Large intestine (tissue), 3 donors: Measurements from ENCODE around the gene BCAS4. TPM values are rescaled to one million over a fixed set of nuclear protein-coding genes. Genes with fewer than 3 reads are reported as not detected.
"Not testable (repeated sequence)": the region's sequence is repeated elsewhere in the genome, so short reads cannot be mapped to it uniquely, and the experiment has no call there.

Source experiments
- DNase-seq, 2 donors: peaks; one replicate each; pipeline versions ENCODE4 v3.0.0 to v3.0.0-alpha.2; 2013
- H3K27ac ChIP-seq: one replicate; pipeline ENCODE4 v1.5.1; 2013; ENCODE audit warnings: low read length
- H3K27me3 ChIP-seq: 2 replicates; pipeline ENCODE4 v1.6.1; 2013; ENCODE audit warnings: low read length; ENCODE audit not compliant: control insufficient read depth, insufficient read depth
- H3K36me3 ChIP-seq: 2 replicates; pipeline ENCODE4 v1.6.1; 2013; ENCODE audit warnings: low read length; ENCODE audit not compliant: control insufficient read depth, insufficient read depth
- H3K4me1 ChIP-seq: one replicate; pipeline ENCODE4 v1.6.1; 2013; ENCODE audit warnings: low read length; ENCODE audit not compliant: control insufficient read depth, insufficient read depth
- H3K4me3 ChIP-seq: one replicate; pipeline ENCODE4 v1.5.1; 2013; ENCODE audit warnings: low read length
- H3K9me3 ChIP-seq: one replicate; pipeline ENCODE4 v1.6.1; 2013; ENCODE audit warnings: mild to moderate bottlenecking, low read depth, low read length, moderate library complexity; ENCODE audit not compliant: control insufficient read depth
- WGBS: methylation state at CpG from one replicate; pipeline ENCODE4 v1.1.5; 2013; ENCODE audit warnings: low lambda C conversion rate; ENCODE audit not compliant: insufficient coverage; 5-methylcytosine and 5-hydroxymethylcytosine counted together
- polyA plus RNA-seq: library from polyadenylated mRNA; unstranded; fragments of 120-200 nt; gene quantifications from one replicate; pipeline ENCODE4 v1.2.1, GENCODE V29; 2013

BCAS4 gene
- polyA plus RNA-seq, 1 donor = 3.4 TPM

DNA sequence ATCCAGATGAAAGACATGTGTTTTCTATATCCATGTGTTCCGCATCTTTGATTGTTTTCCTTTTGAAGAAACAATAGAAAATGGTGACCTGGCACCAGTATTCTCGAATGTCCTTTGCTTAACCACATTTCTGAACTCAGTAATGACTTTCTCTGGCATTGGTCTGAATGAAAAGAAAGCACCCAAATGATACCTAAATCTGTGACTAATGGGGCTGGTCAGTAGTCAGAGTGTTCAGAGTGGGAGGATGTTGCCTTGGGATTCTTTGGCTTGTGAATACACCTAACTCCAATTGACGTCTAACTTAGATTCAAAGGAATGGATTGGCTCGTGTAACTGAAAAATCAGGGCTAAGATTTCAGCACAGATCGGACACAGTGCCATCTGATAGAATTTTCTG is 36.4 kb upstream of the BCAS4 start:
- Histone ChIP-seq H3K4me3 (no peak overlapping the region), H3K27ac (no peak overlapping the region), H3K4me1 (peaks cover 13% of the 10 kb centered on the region), H3K9me3 (no peaks in the 10 kb centered on the region), H3K36me3 (no peaks in the 10 kb centered on the region), H3K27me3 (no peaks in the 10 kb centered on the region)
- WGBS = no CpG with 5 or more reads among the region's 5 CpGs
- DNase-seq = no peak

DNA sequence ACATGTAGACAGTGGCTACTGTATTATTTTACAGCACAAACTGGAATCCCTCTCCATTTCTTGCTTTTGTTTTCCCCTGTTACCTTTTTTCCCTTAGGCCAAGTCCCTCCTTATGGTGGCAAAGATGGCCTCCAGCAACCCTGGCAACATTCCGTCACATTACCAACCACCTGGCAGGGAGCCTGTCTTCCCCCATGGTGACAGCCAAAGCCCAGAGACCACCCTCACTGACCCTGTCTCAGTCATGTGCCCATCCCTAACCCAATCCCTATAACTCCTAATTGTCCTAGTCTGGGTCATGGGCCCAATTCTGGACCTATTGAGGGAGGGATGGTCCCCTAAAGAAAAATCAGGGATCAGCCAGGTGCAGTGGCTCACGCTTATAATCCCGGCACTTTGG is 35.9 kb upstream of the BCAS4 start:
- Histone ChIP-seq H3K36me3 (no peaks in the 10 kb centered on the region), H3K27me3 (no peaks in the 10 kb centered on the region), H3K9me3 (no peaks in the 10 kb centered on the region), H3K4me3 (no peak overlapping the region), H3K27ac (no peak overlapping the region), H3K4me1 (peaks cover 16% of the 10 kb centered on the region)
- DNase-seq = no peak
- no CpG with 5 or more reads among the region's 3 CpGs for WGBS

DNA sequence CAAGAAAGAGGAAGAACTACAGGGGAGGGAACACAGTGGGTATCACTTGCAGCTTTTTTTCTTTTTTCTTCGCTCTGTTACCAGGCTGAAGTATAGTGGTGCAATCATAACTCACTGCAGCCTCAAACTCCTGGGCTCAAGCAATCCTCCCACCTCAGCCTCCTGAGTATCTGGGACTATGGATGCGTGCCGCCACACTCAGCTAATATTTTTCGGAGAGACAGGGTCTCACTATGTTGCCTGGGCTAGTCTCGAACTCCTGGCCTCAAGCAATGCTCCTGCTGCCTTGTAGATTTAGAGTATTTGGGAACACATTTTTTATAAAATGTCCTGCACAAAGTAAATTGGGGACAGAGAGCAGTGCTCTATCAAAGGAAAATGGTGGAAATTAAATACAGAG is 35.2 kb upstream of the BCAS4 start:
- WGBS = 100% methylated on average over 1 of the region's 5 CpGs
- Histone ChIP-seq H3K27me3 (no peaks in the 10 kb centered on the region), H3K27ac (no peak overlapping the region), H3K4me1 (peaks cover 18% of the 10 kb centered on the region), H3K36me3 (no peaks in the 10 kb centered on the region), H3K9me3 (no peaks in the 10 kb centered on the region), H3K4me3 (no peak overlapping the region)
- no peak for DNase-seq

DNA sequence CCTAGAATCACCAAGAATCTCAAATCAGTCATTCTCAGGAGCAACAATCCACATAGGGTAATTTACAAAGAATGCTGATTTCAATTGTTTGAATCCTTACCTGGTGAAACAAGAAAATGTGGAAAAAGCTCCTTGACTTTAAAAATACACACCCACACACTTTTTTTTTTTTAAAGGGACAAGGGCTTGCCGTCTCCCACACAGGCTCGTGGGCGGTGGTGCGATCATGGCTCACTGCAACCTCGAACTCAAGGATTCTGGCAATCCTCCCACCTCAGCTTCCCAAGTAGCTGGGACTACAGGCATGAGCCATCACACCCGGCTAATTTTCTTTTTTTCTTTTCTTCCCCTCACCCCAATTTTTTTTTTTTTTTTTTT is 32.8 kb upstream of the BCAS4 start:
- DNase-seq = no peak
- H3K27ac ChIP-seq = peak overlapping the region; percentile 56
- no peak overlapping the region for H3K4me3 ChIP-seq
- no peaks in the 10 kb centered on the region for H3K36me3 ChIP-seq
- no peaks in the 10 kb centered on the region for H3K9me3 ChIP-seq
- H3K4me1 ChIP-seq = peaks cover 20% of the 10 kb centered on the region
- no peaks in the 10 kb centered on the region for H3K27me3 ChIP-seq
- no CpG with 5 or more reads among the region's 6 CpGs for WGBS

DNA sequence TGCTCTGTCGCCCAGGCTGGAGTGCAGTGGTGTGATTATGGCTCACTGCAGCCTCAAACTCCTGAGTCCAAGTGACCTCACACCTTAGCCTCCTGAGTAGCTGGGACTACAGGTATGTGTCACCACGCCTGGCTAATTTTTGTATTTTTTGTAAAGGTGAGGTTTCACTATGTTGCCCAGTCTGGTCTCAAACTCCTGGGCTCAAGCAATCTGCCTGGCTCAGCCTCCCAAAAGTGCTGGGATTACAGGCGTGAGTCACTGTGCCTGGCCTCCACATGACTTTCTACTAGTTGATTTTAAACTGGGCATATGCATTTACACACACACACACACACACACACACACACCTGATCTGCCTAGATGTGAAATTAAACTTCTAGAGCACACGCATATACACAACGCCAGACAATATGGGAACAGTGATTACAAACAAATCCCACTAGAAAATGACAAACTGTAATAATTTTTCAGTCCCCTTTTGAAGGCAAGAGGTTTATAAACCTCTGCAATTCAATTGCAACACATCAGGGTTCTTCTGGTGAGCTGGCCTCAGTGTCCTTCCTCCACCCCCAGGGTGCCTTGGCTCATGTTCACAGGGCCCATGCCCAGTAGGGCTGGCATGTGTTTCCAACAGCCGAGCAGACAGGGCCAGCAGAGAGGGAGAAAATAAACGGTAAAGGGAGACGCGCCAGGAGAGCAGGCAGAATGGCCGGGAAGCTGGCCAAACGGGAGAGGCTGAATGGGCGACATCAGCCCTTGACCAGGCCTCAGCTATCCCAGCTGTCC is 32.2 kb upstream of the BCAS4 start:
- no peak for DNase-seq
- Histone ChIP-seq H3K36me3 (no peaks in the 10 kb centered on the region), H3K27me3 (no peaks in the 10 kb centered on the region), H3K9me3 (no peaks in the 10 kb centered on the region), H3K4me3 (no peak overlapping the region), H3K27ac (peak overlapping the region; percentile 56), H3K4me1 (peaks cover 22% of the 10 kb centered on the region)
- WGBS = no CpG with 5 or more reads among the region's 12 CpGs

DNA sequence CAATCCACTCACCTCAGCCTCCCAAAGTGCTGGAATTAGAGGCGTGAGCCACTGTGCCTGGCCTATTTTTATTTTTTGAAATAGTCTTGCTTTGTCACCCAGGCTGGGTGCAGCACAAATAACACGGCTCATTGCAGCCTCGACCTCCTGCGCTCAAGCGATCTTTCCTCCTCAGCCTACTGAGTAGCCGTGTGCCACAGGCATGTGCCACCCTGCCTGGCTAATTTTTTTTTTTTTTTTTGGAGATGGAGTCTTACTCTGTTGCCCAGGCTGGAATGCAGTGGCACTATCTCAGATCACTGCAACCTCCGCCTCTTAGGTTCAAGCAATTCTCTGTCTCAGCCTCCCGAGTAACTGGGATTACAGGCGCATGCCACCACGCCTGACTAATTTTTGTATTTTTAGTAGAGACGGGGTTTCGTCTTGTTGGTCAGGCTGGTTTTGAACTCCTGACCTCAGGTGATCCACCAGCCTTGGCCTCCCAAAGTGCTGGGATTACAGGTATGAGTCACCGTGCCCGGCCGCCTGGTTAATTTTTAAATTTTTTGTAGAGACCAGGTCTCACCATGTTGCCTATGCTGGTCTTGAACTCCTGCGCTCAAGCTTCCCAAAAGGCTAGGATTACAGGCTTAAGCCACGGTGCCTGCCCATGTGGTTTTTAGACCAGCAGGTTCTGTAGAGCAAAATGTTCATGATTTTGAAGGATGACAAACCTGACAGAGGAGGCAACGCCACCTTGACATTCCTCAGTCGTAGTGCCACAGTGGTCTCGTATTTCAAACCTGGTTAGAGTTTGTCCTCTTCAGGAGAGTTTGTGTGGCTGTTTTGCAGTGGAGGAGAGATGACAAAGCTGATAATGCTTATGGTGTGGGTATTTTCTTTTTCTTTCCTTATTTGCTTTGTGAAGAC is 31.1 kb upstream of the BCAS4 start:
- not testable (repeated sequence) for H3K4me3 ChIP-seq, H3K9me3 ChIP-seq, H3K36me3 ChIP-seq, H3K27me3 ChIP-seq
- peaks cover 25% of the 10 kb centered on the region for H3K4me1 ChIP-seq
- DNase-seq = peak in 1 of 2 donors; percentile 24
- no CpG with 5 or more reads among the region's 20 CpGs for WGBS
- H3K27ac ChIP-seq = peak overlapping the region; percentile 40

DNA sequence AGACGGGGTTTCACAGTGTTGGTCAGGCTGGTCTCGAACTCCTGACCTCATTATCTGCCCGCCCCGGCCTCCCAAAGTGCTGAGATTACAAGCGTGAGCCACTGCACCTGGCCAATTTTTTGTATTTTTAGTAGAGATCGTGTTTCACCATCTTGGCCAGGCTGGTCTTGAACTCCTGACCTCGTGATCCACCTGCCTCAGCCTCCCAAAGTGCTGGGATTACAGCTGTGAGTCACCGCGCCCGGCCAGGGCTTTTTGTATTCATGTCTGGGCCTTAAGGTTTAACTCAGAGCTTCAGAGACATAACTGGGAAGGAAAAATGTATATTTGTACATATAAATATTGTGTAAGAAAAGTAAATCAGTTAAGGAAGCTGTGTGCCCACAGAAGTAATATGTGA is 29.6 kb upstream of the BCAS4 start:
- not testable (repeated sequence) for H3K27me3 ChIP-seq, H3K4me3 ChIP-seq, H3K36me3 ChIP-seq, H3K9me3 ChIP-seq, DNase-seq, H3K27ac ChIP-seq
- WGBS = no CpG with 5 or more reads among the region's 10 CpGs
- H3K4me1 ChIP-seq = peaks cover 25% of the 10 kb centered on the region

DNA sequence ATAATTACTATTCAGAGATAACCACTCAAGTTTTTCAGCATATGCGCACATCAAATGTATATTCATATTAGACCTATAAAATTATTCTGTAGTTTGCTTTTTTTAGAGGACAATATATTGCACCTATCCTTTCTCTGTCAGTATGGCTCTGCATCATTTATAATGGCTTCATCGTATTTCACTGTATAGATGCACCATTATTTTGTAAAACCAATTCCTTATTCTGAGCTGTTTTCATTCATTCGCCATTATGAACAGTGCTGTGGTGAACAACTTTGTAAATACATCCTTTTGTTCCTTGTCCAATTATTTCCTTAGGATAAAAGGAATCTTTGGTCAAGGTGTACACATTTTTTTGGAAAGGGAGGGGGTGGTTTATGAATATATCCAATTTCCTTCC is 29.2 kb upstream of the BCAS4 start:
- no peak overlapping the region for H3K4me3 ChIP-seq
- peaks cover 25% of the 10 kb centered on the region for H3K4me1 ChIP-seq
- H3K9me3 ChIP-seq = no peaks in the 10 kb centered on the region
- H3K27ac ChIP-seq = no peak overlapping the region
- WGBS = 87% methylated on average over 3 of the region's 3 CpGs
- H3K36me3 ChIP-seq = no peaks in the 10 kb centered on the region
- DNase-seq = no peak
- H3K27me3 ChIP-seq = no peaks in the 10 kb centered on the region

DNA sequence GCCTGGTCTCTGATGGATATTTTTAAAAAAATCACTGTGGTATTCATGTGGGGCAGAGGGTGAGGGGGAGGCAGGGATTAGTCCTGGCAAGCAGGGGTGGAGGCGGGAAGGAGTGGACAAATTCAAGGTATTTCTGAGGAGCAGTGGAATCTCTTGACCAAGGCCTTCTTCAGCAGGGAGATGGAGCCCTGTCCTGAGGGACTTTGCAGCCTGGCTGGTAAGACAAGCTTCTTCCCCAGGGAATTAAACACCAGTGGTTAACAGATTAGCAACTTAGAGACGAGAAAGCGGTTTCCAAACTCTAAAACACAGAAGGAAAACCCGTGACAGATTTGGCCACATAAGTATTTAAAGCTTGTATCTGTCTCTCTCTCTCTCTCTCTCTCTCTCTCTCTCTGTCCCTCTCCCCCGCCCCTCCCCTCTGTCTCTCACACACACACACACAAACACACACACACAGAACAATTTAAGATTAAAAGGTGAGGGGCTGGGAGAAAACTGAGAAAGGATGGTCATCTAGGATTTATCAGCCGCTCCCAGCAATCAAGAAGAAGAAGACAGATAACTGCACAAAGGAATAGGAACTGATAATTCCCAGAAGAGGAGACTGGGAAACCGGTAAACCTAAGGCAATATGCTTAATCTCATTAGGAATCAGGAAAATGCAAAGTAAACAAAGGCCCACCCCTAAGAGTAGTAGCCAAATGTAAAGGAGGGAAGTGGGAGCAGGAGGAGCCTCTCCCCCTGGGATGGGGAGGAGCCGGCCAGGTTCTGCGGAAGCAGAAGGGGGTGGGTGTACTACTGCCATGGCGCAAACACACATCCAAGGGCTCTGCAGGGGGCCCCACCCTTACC is 27.7 kb upstream of the BCAS4 start:
- not testable (repeated sequence) for H3K36me3 ChIP-seq, H3K9me3 ChIP-seq, DNase-seq, H3K27me3 ChIP-seq, H3K4me3 ChIP-seq, H3K27ac ChIP-seq
- no CpG with 5 or more reads among the region's 10 CpGs for WGBS
- H3K4me1 ChIP-seq = peaks cover 21% of the 10 kb centered on the region

DNA sequence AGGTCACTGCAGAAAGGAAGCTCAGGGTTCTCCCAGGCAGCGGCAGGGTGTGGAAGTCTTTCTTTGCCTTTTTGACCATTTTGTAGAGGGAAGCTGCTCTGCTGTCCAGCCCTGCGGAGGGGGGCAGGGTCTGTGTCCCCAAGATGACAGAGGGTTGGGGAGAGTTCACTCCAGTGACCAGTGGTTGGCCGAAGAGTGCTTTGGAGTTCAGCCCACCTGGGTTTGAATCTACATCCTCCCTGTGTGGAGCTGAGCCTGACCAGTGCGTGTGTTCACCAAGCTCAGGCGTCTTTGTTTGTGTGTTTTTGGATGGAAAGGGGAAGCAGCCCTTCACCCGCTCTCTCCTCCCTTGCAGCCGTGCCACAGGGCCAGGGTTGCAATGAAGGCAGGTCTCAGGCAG is 25.9 kb upstream of the BCAS4 start:
- not testable (repeated sequence) for H3K9me3 ChIP-seq

More for the DNA sequence above, 25.9 kb upstream of the BCAS4 start:
- no CpG with 5 or more reads among the region's 7 CpGs for WGBS
- not testable (repeated sequence) for H3K4me3 ChIP-seq, H3K27me3 ChIP-seq, H3K4me1 ChIP-seq, H3K27ac ChIP-seq, DNase-seq, H3K36me3 ChIP-seq
